Activated naive CD8-positive, alpha-beta T cell treated with anti-CD3 and anti-CD28 coated beads, Interleukin-2, amount 10 ng/mL, durations not matched to agents 7 days and 5 days (primary cell): ENCODE results near the gene ZNF3. TPM values are rescaled to one million over a fixed set of nuclear protein-coding genes. Genes with fewer than 3 reads are reported as not detected.
"Not testable (repeated sequence)": the region's sequence is repeated elsewhere in the genome, so short reads cannot be mapped to it uniquely, and the experiment has no call there.

Experiments used
- ATAC-seq: fragments of 150-1000 bp; cut with Tn5 transposase; one replicate; pipeline ENCODE4 v1.10.0; 2021; ENCODE audit warnings: low read depth, moderate library complexity
- POLR2A ChIA-PET: fragments of 350-600 bp; sonication (Branson Sonifier 250); formaldehyde crosslinking; loops from one replicate; lab custom pipeline; 2021; ENCODE audit warnings: antibody characterized with exemption; lab: Charles Lee
- DNase-seq: peaks from one replicate; pipeline ENCODE4 v3.0.0; 2021
- H3K27ac Mint-ChIP-seq: one replicate; pipeline ENCODE4 v1.8.0; 2022; ENCODE audit warnings: mild to moderate bottlenecking, mixed read lengths
- H3K27me3 Mint-ChIP-seq: one replicate; pipeline ENCODE4 v1.8.0; 2022; ENCODE audit warnings: mild to moderate bottlenecking, moderate library complexity, mixed read lengths
- H3K36me3 Mint-ChIP-seq: one replicate; pipeline ENCODE4 v1.8.0; 2021; ENCODE audit warnings: mild to moderate bottlenecking, mixed read lengths
- H3K4me1 Mint-ChIP-seq: one replicate; pipeline ENCODE4 v1.8.0; 2021; ENCODE audit warnings: mixed read lengths
- H3K4me3 Mint-ChIP-seq: one replicate; pipeline ENCODE4 v1.8.0; 2022; ENCODE audit warnings: mild to moderate bottlenecking, moderate library complexity, mixed read lengths
- H3K9me3 Mint-ChIP-seq: one replicate; pipeline ENCODE4 v1.8.0; 2021; ENCODE audit warnings: mixed read lengths
- total RNA-seq, 2 experiments: library from RNA; stranded (reverse); gene quantifications; one replicate each; pipeline ENCODE4 v1.2.3, GENCODE V29; 2021

The ZNF3 gene
- 10 to 100 TPM; 28.0 to 32.6 TPM for total RNA-seq

- Mint-ChIP-seq H3K36me3 (peaks cover 16% of the 10 kb centered on the region), H3K27me3 (peaks cover 10% of the 10 kb centered on the region), H3K27ac (peak within 1 kb of the TSS; percentile 86), H3K9me3 (no peaks in the 10 kb centered on the region), H3K4me1 (peaks cover 25% of the 10 kb centered on the region), H3K4me3 (peak within 1 kb of the TSS; percentile 86)
- POLR2A ChIA-PET, result interaction anchor here (0.7 to 2.4 kb wide), 13 partner anchors 10 to 1136 kb away, joined by 3 to 22 read pairs (median 4); partner anchors contain the start of genes AP4M1, MCM7, ZKSCAN1 and ZNHIT1
- DNase-seq (peak; percentile 96), ATAC-seq (peak; percentile 90)
These were observed at the start of gene ZNF3 for GRCh38 chr7:100081535-100082102. Gene ZNF3, minus strand, starts transcription at chr7:100081723. Its CDS starts 4,366 bp downstream, at chr7:100077357.

GRCh38 chr7:100130608-100131453 is 49.3 kb upstream of the ZNF3 start:
- H3K27ac Mint-ChIP-seq, result no peak overlapping the region
- no peaks in the 10 kb centered on the region for H3K9me3 Mint-ChIP-seq
- H3K27me3 Mint-ChIP-seq, result no peaks in the 10 kb centered on the region
- DNase-seq (peak; percentile 87), ATAC-seq (no peak)
- H3K4me3 Mint-ChIP-seq, result peak overlapping the region; percentile 48
- no peaks in the 10 kb centered on the region for H3K36me3 Mint-ChIP-seq
- POLR2A ChIA-PET, result interaction anchor here (0.6 to 1.1 kb wide), 4 partner anchors 11 to 51 kb away, joined by 3 read pairs; partner anchors contain the start of genes AP4M1, CNPY4 and MCM7
- peaks cover 18% of the 10 kb centered on the region for H3K4me1 Mint-ChIP-seq

- not testable (repeated sequence) for H3K27ac Mint-ChIP-seq, H3K27me3 Mint-ChIP-seq, H3K9me3 Mint-ChIP-seq, DNase-seq, H3K4me3 Mint-ChIP-seq, H3K36me3 Mint-ChIP-seq, ATAC-seq
- peaks cover 18% of the 10 kb centered on the region for H3K4me1 Mint-ChIP-seq
- POLR2A ChIA-PET, result interaction anchor here (0.6 to 1.1 kb wide), 3 partner anchors 30 to 134 kb away, joined by 3 read pairs; no protein-coding TSS in a partner anchor
These were observed 48.7 kb upstream of the ZNF3 start for GRCh38 chr7:100130220-100130607.

GRCh38 chr7:100128637-100128963 is 47.1 kb upstream of the ZNF3 start:
- no peaks in the 10 kb centered on the region for H3K27me3 Mint-ChIP-seq
- no peaks in the 10 kb centered on the region for H3K9me3 Mint-ChIP-seq
- peaks cover 29% of the 10 kb centered on the region for H3K4me1 Mint-ChIP-seq
- peaks cover 4% of the 10 kb centered on the region for H3K36me3 Mint-ChIP-seq
- H3K4me3 Mint-ChIP-seq, result peak overlapping the region; percentile 100
- POLR2A ChIA-PET, result interaction anchor here (0.6 to 5.4 kb wide), 15 partner anchors 8 to 301 kb away, joined by 3 to 89 read pairs (median 4); partner anchors contain the start of genes AP4M1, LAMTOR4, MCM7 and MEPCE
- DNase-seq, result no peak
- no peak for ATAC-seq
- H3K27ac Mint-ChIP-seq, result peak overlapping the region; percentile 100

- peaks cover 29% of the 10 kb centered on the region for H3K4me1 Mint-ChIP-seq
- peaks cover 4% of the 10 kb centered on the region for H3K36me3 Mint-ChIP-seq
- H3K27me3 Mint-ChIP-seq, result no peaks in the 10 kb centered on the region
- POLR2A ChIA-PET, result interaction anchor here (0.6 to 5.4 kb wide), 14 partner anchors 8 to 301 kb away, joined by 3 to 89 read pairs (median 4); partner anchors contain the start of genes AP4M1, LAMTOR4, MCM7 and MEPCE
- H3K4me3 Mint-ChIP-seq, result peak overlapping the region; percentile 100
- H3K27ac Mint-ChIP-seq, result peak overlapping the region; percentile 100
- peak; percentile 17 for ATAC-seq
- DNase-seq, result no peak
- H3K9me3 Mint-ChIP-seq, result no peaks in the 10 kb centered on the region
These were observed 46.5 kb upstream of the ZNF3 start for GRCh38 chr7:100127866-100128636.

GRCh38 chr7:100126931-100127865 is 45.7 kb upstream of the ZNF3 start, which contains the start of gene MBLAC1:
Gene MBLAC1, plus strand, starts transcription at chr7:100126967. Its CDS starts 429 bp downstream, at chr7:100127396.
- POLR2A ChIA-PET, result interaction anchor here (0.7 to 5.4 kb wide), 13 partner anchors 11 to 303 kb away, joined by 3 to 89 read pairs (median 4); partner anchors contain the start of genes AP4M1, LAMTOR4, MCM7 and MEPCE
- Mint-ChIP-seq H3K4me3 (peak within 1 kb of the TSS; percentile 100), H3K27me3 (no peaks in the 10 kb centered on the region), H3K27ac (peak within 1 kb of the TSS; percentile 100), H3K9me3 (no peaks in the 10 kb centered on the region), H3K36me3 (peaks cover 8% of the 10 kb centered on the region), H3K4me1 (peaks cover 22% of the 10 kb centered on the region)
- DNase-seq (peak; percentile 87), ATAC-seq (peak; percentile 68)

GRCh38 chr7:100126239-100126930 is 44.9 kb upstream of the ZNF3 start:
- POLR2A ChIA-PET, result interaction anchor here (0.6 to 5.4 kb wide), 10 partner anchors 11 to 546 kb away, joined by 3 to 89 read pairs (median 4); partner anchors contain the start of genes AP4M1, LAMTOR4, MCM7 and MEPCE
- ATAC-seq, result peak; percentile 35
- no peaks in the 10 kb centered on the region for H3K9me3 Mint-ChIP-seq

GRCh38 chr7:100124301-100125230 is 43.0 kb upstream of the ZNF3 start:
- peak overlapping the region; percentile 71 for H3K27ac Mint-ChIP-seq

More at GRCh38 chr7:100126239-100126930, 44.9 kb upstream of the ZNF3 start:
- Mint-ChIP-seq H3K27me3 (no peaks in the 10 kb centered on the region), H3K36me3 (peaks cover 8% of the 10 kb centered on the region), H3K27ac (peak overlapping the region; percentile 100), H3K4me1 (peaks cover 23% of the 10 kb centered on the region), H3K4me3 (peak overlapping the region; percentile 100)
- no peak for DNase-seq

GRCh38 chr7:100122568-100122967 is 41.0 kb upstream of the ZNF3 start:
- H3K4me3 Mint-ChIP-seq, result no peak overlapping the region
- H3K9me3 Mint-ChIP-seq, result no peaks in the 10 kb centered on the region
- no peaks in the 10 kb centered on the region for H3K27me3 Mint-ChIP-seq
- POLR2A ChIA-PET, result interaction anchor here (0.7 to 1.4 kb wide), 2 partner anchors 21 to 25 kb away, joined by 5 to 6 read pairs; partner anchors contain the start of genes AP4M1 and MCM7
- peaks cover 8% of the 10 kb centered on the region for H3K36me3 Mint-ChIP-seq
- DNase-seq, result no peak
- ATAC-seq, result no peak
- peaks cover 23% of the 10 kb centered on the region for H3K4me1 Mint-ChIP-seq
- no peak overlapping the region for H3K27ac Mint-ChIP-seq

More at GRCh38 chr7:100124301-100125230, 43.0 kb upstream of the ZNF3 start:
- POLR2A ChIA-PET, result interaction anchor here (0.7 to 5.4 kb wide), 5 partner anchors 23 to 205 kb away, joined by 3 to 89 read pairs (median 5); partner anchors contain the start of genes AP4M1, MCM7 and TRIM4
- Mint-ChIP-seq H3K36me3 (peaks cover 8% of the 10 kb centered on the region), H3K4me1 (peaks cover 26% of the 10 kb centered on the region), H3K27me3 (no peaks in the 10 kb centered on the region), H3K4me3 (peak overlapping the region; percentile 100), H3K9me3 (no peaks in the 10 kb centered on the region)
- no peak for ATAC-seq
- DNase-seq, result no peak

GRCh38 chr7:100122067-100122466 is 40.5 kb upstream of the ZNF3 start:
- Mint-ChIP-seq H3K27me3 (no peaks in the 10 kb centered on the region), H3K36me3 (peaks cover 8% of the 10 kb centered on the region), H3K27ac (no peak overlapping the region), H3K9me3 (no peaks in the 10 kb centered on the region), H3K4me3 (no peak overlapping the region), H3K4me1 (peaks cover 23% of the 10 kb centered on the region)
- ATAC-seq (no peak), DNase-seq (no peak)
- POLR2A ChIA-PET, result interaction anchor here (1.4 kb wide), 1 partner anchor 21 kb away, joined by 6 read pairs; the partner anchor contains the start of genes AP4M1 and MCM7
